NOMO-1 treated with DMSO at 0.1 percent for 48 hours (cell line): Measurements from ENCODE around the gene EFR3B.

Experiments
- DNase-seq: peaks from one replicate; lab custom pipeline; 2025; ENCODE audit not compliant: unreplicated experiment; lab: John Stamatoyannopoulos, UW

The EFR3B gene

DNA sequence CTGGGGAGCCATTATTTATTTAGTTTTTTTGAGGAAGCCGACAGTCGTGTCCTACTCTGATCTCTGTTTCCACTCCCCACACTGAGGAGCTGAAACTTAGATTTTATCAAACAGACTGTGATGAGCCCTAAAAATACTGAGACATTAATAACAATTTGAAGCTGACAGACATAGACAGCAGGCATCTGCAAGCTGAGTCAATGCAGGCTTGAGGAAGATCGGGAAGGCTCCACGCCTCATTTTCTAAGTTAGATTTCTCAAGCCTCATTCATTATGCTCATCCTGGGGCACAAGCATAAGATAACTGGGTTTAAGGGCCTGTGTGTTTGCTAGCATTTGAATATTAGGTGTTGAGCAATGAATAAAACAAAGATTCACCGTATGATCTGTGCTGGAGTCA lies 26.3 kb downstream of the EFR3B start:
- DNase-seq, result no peak

DNA sequence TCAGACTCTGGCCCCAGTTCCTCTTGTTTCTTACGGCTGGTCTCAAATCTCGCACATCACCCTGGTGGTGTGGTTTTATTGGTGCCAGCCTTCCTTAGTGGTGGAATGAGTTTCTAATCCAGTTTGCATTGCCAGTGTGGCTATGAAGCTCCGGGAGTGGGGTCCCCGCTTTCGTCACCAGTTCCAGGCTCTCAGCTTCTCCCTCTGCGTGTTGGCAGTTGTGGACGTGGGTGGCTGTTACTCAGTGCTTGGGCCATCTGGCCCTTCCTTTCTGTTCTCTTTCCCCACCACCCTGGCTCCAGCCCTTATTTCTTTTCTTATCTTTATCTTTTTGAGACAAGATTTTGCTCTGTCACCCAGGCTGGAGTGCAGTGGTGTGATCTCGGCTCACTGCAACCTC lies 30.1 kb downstream of the EFR3B start:
- no peak for DNase-seq

DNA sequence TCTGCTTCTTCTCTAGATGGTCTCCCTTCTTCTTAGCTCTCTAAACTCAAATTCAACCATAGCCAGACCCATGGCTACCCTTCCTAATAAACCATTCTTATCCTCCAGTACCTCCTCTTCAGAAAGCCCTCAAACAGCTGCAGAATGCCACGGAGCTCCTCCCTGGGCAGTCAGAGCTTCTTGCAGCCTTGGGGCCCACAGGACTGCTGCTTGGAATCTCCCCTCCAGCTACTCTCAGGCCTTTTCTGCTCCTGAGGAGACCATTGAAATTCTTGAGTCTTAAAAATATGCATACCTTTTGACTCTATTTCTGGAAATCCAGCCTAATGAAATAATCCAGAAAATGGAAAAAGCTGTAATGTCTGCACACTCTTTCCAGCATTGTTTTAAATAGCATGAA lies 30.7 kb downstream of the EFR3B start:
- DNase-seq, result no peak

DNA sequence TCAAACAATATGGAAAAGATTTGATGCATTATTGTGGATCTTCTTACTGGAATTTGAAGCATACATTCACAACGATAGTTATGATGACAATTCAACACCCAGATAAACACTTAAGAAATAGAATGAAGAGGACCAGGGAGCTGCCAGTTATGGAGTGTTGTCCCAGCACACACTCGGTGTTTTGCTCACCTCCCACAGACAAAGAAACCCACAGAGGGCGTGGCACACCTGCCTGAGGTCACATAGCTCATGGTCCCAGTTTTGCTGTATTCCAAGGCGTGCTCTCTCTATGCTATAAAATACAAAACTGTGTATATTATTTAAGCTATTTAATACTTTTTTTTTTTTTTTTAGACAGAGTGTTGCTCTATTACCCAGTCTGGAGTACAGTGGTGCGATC lies 31.1 kb downstream of the EFR3B start:
- no peak for DNase-seq

DNA sequence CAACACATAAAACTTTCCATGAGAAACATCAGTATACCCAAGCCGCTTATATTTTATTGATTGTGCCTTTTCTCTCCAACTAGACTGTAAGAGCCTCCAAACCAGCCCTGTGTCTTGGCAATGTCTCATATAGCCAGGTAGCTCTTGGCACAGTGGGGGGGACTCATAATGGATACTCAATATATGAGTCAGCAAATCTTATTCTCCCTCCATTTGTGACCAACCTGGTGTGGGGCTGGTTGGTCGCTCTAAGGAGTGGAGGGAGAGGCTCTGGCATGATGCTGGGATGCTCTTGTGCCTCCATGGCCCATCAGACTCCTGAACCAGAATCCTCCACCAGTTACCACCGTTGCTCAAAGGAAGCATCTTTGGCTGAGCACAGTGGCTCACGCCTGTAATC lies 32.0 kb downstream of the EFR3B start:
- DNase-seq, result no peak

DNA sequence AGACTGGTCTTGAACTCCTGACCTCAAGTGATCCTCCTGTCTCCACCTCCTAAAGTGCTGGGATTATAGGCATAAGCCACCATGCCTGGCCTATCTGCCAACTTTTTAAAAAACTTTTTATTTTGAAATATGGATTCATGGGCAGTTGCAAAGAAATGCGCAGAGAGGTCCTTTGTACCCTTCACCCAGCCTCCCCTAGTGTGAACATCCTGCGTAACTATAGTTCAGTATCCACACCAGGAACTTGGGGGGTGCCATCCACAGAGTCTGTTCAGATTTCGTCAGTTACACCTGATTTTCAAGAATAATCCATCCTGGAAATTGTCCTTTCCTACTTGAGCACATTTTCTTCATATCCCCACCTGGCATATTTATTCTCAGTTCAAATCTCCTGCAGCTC lies 33.0 kb downstream of the EFR3B start:
- no peak for DNase-seq

DNA sequence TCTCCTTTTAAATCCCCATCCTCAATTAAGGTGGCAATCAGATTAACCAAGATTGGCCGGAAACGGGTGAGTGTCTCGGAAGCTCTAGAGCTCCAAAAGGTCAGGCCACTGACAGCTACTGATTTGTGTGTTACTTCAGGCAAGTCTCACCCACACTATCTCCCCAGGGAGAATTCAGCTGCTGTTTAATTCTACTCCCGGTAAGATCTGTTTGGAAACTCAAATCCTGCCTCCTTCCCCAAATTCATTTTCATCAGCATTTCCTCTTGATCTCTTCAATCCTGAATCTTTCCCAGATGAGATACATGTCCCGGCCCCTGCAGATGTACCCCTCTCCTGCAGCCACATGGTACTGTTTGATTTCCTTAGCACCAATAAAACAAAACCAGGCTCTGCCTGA lies 34.9 kb downstream of the EFR3B start:
- DNase-seq, result no peak

DNA sequence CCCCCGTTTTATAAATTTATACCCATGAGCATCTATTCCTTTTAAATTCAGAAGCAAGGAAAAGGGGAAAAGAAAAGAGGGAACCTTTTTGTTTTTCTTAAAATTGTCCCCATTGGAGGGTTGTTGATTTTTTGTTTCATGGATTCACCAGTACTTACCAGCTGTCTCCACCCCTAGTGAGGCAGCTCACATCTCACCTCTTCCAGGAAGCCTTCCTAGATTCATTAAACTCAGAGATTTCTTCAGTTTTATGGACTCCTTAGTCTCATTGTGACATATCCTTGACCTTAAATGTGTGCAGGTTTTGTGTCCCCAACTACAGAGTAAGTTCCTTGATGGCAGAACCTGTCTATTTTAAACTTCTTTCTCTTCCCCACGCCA lies 35.9 kb downstream of the EFR3B start:
- DNase-seq, result no peak

DNA sequence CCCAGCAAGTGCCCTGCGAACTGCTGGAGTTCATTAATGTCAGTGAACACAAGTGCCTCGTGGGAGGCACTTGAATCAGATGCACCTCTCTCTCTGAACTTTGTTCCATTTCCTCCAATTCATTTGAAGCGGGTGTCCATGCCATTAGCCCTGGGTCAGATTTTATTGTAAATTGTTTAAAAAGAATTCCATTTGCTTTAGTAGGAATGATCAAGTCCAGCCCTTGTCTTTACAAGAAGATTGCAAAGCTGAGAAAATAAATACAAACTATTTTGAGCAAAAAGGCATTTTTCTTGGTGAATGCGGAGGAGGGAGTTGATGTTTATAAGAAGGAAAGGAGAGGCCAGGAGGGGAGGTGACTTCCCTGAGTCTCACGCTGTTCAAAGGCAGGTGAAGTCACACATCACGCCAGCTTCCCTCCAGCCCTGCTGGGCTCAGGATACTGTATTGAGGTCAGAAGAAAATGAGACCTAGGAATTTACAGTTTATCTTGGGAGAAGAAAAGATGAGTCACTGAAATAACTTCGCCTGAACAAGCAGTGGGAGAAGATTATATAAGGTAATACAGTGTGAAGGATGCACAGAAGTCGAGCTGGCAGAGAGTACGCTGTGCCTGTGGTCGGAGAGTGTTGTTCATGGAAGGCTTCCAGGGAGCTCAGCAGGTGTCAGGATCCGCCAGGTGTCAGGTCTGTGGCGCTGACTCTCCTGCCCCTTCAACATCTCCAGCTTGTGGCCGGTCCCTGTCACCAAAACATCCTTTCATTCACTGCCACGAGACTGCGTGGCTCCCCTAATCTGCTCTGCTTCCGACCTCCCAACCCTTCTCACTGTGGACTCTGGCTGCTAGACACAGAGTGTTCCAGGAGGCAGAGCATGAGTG lies 36.5 kb downstream of the EFR3B start:
- no peak for DNase-seq

DNA sequence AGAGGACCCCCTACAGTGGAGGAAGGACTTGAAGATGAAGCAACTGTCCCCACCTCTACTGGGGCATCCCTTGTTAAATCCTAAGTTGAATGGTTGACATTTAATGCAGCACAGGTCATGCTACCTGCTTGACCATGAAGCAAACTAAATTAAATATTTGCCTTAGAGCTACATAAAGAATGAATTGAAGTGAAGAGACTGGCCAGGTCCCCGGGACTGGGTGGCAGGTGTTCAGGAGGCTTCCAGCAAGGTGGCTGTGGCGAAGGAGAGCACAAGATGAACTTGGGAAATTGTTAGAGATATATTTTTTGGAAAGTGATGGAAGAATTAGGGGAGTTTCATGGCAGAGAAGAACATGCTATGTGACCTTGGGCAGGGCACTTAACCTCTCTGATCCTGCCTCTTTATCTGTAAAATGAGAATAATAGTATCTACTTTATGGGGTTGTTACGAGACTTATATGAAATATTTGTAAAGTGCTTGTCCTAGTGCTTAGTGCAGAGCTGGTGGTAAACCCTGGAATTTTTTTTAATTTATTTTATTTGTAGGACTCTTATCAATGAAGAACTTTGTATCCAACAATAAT lies 37.3 kb downstream of the EFR3B start:
- DNase-seq, result no peak

DNA sequence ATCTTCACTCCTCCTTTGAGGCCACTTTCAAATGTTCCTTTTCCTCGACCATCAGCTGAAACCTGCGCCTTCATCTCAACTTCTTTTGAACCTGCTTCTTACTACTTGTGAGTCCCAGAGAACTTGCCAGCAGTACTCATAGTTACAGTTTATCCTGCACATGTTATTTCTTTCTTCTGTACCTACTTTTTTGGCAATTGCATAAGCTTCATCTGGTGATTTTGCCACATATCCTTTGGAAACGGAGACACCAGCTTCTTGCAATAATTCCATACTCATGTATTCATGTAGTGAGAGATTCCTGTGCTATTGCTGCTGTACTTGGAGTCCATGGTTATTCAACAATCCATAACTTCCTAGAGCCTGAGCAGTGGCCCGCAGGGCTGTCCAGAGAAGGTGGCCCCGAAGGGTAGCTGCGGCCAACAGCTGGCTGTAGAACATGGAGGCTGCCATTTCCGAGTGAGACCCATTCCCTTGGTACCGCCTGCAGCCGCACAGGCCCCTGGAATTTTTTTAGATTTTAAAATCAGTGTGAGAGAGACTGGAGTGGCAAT lies 39.4 kb downstream of the EFR3B start:
- DNase-seq, result no peak

DNA sequence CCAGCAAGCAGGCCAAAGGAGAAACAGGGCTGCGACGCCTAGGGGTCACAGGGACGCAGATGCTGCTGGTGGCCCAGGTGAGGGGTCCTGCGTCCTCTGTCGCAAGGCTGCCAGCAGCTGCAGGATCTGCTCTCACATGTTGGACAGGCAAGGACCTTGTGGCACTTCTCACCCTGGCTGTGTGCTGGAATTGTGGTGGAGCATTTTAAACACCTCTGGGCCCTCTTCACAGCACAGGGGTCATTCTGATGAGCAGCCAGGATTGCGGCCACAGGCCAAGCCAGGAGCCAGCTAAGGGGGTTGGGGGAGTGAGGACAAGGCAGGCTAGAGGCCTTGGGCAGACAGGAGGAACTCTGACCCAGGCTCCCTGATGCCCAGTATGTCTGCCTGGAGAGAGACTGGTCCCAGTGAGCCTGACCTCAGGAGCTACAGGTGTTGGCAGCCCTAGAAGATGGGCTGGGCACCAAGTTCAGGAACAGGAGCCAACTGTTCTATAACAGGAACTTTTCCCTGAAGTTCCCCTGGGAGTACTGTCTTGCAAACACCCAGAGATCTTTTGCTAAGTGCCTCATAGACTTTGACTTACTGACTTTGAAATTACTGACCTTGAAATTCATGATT lies 40.2 kb downstream of the EFR3B start:
- DNase-seq, result no peak

DNA sequence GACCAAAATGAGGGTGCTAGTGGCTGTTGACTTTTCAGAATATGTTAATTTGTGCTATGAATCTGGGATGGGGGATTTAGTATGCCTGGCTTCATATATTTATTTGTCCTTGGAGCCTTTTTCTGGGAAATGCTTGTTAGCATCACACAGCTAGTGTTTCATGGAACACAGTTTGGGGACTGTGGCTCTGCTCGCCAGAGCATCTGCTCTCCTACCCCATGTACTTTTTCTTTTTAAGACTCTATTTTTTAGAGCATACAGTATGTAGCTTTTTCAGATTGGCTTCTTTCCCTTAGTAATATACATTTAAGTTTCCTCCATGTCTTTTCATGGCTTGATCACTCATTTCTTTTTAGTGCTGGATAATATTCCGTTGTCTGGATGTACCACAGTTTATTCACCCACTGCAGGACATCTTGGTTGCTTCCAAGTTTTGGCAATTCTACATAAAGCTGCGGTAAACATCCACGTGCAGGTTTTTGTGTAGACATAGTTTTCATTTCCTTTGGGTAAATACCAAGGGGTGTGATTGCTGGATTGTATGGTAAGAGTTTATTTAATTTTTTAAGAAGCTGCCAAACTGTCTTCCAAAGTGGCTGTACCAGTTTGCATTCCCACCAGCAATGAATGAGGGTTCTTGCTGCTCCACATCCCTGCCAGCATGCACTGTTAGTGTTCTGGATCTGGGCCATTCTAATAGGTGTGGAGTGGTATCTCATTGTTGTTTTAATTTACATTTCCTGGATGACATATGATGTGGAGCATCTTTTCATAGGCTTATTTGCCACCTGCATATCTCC lies 44.1 kb downstream of the EFR3B start:
- DNase-seq, result no peak

DNA sequence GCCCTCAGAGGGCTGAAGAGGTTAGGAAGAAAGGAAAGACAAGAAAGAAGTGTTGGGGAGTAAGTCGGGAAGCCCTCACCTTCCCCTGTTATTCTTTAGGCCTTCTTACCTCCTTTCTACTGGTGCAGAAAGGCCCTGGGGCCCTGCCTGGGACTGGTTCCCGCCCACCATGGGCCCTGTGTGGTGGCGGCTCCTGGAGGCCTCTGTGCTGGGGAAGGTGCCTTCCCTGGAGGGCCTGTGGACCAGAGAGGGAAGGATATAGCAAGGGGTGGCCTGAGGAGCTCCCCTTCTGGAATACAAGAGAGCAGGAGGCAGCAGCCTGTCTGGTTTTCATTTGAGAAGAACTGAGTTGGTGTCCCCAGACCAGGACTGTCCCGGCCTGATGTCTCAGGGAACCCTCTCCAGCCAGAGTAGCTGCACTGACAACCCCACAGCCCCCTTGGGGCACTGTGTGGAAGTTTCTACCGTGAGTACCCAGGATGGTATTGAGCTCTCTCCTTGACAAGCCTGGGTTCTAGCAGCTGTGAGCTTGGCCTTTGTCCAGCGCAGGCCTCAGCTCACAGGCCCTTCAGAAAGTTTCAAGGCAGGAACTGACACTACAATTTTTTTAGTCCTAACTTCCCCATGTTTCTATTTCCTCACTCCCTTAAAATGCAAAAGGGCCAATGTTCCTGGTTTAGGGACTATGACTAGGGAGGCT lies 47.1 kb downstream of the EFR3B start:
- no peak for DNase-seq

DNA sequence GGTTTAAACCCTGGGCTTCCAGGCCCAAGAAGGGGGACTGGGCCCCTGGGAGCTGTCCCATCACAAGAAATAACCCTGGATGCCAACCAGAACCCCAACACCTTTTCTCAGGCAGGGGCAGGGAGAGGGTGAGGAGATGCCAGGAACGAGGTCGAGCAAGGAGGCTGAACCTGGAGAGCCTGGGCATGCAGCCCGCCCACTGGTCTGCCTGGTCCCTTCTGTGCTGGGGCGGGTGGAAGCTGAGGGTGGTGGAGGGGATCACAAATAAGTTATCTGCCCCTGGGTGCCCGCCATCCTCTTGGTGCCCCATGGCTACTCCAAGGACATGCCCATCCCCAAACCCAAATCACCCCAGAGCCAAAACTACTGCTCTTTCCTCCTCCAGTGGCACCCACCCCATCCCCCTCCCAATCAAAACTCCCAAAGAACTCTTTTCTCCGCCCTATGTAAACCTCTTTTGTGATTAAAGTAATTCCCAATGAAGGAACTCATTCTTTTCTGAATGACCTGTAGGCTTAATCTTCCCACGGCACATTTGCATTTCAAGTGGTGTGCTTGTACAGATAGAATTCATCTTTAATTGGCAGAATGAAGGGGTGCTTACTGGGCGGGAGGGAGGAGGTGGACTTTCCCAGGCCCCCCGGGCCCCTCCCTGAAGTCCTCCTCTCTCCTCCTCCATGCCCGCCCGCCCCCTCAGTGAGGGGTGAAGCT lies 47.9 kb downstream of the EFR3B start:
- no peak for DNase-seq

DNA sequence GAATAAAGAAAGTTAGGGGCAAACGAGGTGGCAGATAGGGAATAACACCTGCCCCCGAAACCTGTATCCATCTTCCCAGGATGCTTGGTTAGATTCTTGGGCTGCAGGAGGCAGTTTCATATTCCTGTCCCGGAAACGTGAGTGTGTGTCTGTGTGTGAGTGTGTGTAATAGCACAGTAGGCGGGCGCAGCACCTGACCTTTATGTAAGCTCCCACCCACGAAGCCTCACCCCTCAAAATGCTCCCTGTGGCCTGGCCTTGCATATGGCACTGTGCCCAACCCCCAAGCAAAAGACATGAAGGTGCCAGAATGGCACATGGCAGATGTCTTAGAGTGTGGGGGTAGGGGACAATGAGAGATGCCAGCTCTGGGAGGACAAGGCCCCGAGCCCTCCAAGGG lies 48.9 kb downstream of the EFR3B start:
- DNase-seq, result no peak

DNA sequence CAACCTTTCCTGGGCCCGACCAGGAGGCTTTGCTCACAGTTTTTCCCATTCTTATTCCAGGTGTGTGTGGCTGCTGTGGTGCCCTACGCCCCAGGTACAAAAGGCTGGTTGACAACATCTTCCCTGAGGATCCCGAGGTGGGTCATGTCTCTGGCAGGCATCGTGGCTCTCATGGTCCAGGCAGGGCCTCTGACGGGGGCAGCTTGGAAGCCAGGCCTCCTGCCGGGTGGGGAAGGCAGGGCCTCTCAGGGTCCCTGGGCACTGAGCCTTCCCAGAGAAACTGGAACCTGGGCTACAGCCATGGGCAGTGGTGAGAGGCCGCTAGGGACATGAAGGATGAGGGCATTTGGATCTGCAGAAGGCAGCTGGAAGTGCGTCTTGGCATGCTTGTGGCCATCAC lies 49.4 kb downstream of the EFR3B start:
- DNase-seq, result no peak

DNA sequence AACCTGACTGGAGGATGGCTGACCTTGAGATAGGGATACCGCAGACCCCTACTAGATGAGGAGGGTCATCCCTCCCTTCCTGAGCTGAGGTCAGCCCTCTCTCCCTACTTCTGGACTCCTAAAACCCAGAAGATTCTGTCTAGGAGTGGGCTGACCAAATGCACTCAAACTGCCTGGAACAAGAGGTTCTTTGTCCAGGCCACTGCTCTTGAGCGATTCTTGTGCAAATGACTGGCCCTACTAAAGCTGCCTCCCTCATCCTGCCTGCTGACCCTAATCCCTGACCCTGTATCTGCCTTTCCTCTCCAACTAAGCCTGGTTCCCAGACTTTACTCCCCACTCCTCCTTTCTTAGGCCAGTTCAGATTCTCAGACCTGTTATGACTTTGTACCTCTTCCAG lies 56.2 kb downstream of the EFR3B start:
- DNase-seq, result no peak

DNA sequence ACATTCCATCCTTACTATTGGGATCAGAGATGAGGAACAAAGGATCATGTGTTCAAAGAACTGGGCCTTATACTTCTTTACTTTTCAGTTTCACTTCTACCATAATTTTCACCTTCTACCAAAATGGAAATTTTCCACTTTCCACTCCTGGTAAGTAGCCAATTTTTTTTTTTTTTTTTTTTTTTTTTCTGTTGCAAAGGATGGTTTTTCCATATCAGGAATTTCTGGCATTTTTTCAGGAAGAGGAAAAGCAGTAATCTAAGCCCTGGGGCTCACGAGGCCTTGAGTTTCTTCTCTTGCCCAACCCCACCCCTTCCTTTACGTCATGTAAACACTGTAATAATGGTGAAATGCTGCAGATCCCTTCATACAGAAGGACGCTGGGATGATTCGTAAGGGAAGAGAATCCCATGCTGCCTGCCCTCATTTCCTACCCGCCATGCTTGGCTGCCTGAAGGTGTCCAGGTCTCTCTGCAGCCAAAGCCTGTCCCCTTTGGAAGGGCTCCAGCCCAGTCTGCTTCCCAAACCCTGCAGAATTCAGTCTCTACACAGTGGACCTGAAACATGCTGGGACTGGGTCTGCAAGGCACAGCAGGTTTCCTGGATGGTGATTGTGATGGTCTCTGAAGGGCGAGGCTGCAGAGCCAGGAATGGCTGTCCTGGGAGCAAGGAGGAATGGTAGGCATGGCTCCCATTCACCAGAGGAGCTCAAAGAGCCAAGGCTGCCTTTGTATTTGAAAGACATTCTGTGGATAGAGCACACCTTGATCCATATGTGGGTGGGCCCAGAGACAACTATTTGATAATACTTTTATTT lies 57.0 kb downstream of the EFR3B start:
- DNase-seq, result no peak
